ENCODE measurements around the gene MADCAM1.
"Not testable (repeated sequence)": the region's sequence is repeated elsewhere in the genome, so short reads cannot be mapped to it uniquely, and the experiment has no call there.

The MADCAM1 gene

DNA sequence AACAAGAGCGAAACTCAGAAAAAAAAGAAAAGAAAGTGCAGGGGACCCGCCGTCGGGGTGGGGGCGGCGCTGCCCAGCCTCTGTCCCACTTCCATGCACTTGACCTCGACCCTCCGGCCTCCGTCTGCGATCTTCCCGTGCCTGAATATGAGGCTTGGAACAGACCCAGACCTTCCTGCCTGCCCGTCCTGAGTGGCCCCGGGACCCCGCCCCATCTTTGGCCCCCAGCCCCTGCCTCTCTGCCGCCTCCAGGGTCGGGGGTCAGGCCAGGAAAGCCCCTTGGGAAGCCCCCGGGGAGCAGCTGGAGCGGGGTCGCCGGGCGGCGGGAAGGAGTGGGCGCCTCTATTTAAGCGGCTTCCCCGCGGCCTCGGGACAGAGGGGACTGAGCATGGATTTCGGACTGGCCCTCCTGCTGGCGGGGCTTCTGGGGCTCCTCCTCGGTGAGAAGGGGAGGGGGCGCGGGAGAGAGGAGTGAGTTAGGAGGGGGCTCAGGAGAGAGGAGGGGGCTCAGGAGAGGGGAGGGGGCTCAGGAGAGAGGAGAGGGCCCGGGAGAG lies at the start of gene MADCAM1:
TSS of gene MADCAM1 (plus strand) at position 375 of the 554 bp plus-strand sequence. CDS start at position 389, 14 bp downstream.
- Mint-ChIP-seq H3K9me3 (peaks cover 4% of the 10 kb centered on the region), H3K4me1 (ENCODE audit: low read depth) (peaks cover 5% of the 10 kb centered on the region), H3K27me3 (ENCODE audit: low read depth) (peaks cover 28% of the 10 kb centered on the region), H3K4me3 (no peak within 1 kb of the TSS), H3K27ac (no peak within 1 kb of the TSS), H3K36me3 (ENCODE audit: low read depth) (peaks cover 3% of the 10 kb centered on the region)

DNA sequence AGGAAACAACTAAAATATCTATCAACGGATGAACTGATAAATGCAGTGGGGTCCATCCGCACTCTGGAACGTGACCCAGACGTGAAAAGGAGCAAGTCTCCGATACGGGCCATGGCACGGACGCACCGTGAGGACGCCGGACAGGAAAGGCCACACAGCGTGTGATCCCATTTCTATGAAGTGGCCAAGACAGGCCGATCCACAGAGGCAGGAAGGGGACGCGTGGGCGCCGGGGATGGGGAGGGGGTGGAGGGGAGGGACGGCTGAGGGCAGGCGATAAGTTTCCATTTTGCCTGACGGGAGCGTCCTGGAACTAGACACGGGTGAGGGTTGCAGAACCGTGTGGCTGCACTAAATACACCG lies 49.2 kb upstream of the MADCAM1 start:
- no peak overlapping the region for H3K4me3 Mint-ChIP-seq
- H3K27me3 Mint-ChIP-seq (ENCODE audit: low read depth): no peaks in the 10 kb centered on the region
- no peak overlapping the region for H3K27ac Mint-ChIP-seq
- H3K4me1 Mint-ChIP-seq (ENCODE audit: low read depth): no peaks in the 10 kb centered on the region
- no peaks in the 10 kb centered on the region for H3K36me3 Mint-ChIP-seq (ENCODE audit: low read depth)
- peaks cover 7% of the 10 kb centered on the region for H3K9me3 Mint-ChIP-seq

DNA sequence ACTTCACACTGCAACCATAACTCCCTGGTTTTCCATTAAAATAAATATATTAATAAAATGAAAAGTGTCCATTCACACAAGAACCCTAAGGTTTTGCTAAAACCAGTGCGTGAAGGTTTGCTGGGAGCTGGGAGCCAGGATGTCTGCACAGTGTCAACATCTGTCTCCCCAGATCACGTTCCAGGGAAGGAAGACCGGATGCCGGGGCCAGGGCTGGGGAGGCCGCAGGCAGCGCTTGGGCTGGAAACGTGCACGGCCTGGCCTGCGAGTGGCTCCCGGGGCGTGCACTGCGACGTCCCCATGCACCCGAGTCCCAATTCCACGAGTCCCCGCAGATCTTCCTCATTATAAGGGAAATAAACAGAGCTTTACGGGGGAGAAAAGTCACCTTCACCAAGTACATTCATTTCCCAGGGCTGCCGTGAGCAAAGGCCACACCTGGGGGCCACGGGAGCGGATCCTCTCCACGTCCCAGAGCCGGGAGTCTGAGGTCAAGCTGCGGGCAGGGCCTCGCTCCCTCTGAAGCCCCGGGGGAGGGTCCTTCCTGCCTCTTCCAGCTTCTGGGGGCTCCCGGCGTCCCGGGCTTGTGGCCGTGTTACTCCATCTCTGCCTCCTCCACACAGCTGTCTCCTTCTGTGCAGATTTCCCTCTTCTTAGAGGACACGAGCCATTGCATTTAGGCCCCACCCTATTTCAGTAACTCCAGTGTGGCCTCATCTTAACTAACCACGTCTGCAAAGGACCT lies 48.3 kb upstream of the MADCAM1 start:
- Mint-ChIP-seq H3K27ac (no peak overlapping the region), H3K36me3 (ENCODE audit: low read depth) (no peaks in the 10 kb centered on the region), H3K4me3 (no peak overlapping the region), H3K4me1 (ENCODE audit: low read depth) (no peaks in the 10 kb centered on the region), H3K27me3 (ENCODE audit: low read depth) (no peaks in the 10 kb centered on the region), H3K9me3 (peaks cover 5% of the 10 kb centered on the region)

DNA sequence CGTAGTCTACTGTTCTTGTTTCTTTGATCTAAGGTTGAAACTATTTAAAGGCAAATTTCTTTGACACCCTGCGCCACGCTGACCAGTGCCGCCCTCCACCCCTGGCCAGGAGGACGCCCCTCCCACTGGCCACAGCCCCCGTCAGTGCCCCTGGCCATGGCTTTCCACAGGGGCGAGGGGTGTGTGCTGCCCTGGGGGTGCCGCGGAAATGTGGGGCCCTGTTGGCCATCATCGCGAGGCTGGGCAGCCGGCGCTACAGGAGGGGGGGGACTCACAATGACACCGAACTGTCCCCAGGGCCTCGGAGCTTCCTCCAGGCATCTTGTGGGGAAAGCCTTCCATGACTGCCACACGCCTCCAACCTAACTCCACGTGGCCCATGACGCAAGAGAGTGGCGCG lies 46.4 kb upstream of the MADCAM1 start:
- Mint-ChIP-seq H3K4me1 (ENCODE audit: low read depth) (no peaks in the 10 kb centered on the region), H3K9me3 (peaks cover 5% of the 10 kb centered on the region), H3K4me3 (no peak overlapping the region), H3K27me3 (ENCODE audit: low read depth) (no peaks in the 10 kb centered on the region), H3K36me3 (ENCODE audit: low read depth) (no peaks in the 10 kb centered on the region), H3K27ac (no peak overlapping the region)

DNA sequence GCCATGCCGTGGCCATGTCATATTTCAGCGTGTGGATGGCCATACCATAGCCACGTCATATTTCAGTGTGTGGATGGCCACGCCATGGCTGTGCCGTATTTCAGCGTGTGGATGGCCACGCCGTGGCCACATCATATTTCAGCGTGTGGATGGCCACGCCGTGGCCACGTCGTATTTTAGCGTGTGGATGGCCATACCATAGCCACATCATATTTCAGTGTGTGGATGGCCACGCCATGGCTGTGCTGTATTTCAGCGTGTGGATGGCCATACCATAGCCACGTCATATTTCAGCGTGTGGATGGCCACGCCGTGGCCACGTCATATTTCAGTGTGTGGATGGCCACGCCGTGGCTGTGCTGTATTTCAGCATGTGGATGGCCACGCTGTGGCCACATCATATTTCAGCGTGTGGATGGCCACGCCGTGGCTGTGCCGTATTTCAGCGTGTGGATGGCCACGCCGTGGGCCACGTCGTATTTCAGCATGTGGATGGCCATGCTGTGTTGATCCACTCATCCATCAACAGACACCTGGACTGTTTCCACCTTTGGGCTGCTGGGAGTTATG lies 45.3 kb upstream of the MADCAM1 start:
- H3K4me1 Mint-ChIP-seq (ENCODE audit: low read depth); H3K36me3 Mint-ChIP-seq (ENCODE audit: low read depth); H3K9me3 Mint-ChIP-seq; H3K27me3 Mint-ChIP-seq (ENCODE audit: low read depth); H3K27ac Mint-ChIP-seq; H3K4me3 Mint-ChIP-seq: not testable (repeated sequence)

GRCh38 chr19:452829-453228 lies 43.5 kb upstream of the MADCAM1 start:
- no peaks in the 10 kb centered on the region for H3K27me3 Mint-ChIP-seq (ENCODE audit: low read depth)
- no peaks in the 10 kb centered on the region for H3K36me3 Mint-ChIP-seq (ENCODE audit: low read depth)
- peaks cover 5% of the 10 kb centered on the region for H3K9me3 Mint-ChIP-seq
- no peak overlapping the region for H3K4me3 Mint-ChIP-seq
- no peak overlapping the region for H3K27ac Mint-ChIP-seq
- H3K4me1 Mint-ChIP-seq (ENCODE audit: low read depth): no peaks in the 10 kb centered on the region

DNA sequence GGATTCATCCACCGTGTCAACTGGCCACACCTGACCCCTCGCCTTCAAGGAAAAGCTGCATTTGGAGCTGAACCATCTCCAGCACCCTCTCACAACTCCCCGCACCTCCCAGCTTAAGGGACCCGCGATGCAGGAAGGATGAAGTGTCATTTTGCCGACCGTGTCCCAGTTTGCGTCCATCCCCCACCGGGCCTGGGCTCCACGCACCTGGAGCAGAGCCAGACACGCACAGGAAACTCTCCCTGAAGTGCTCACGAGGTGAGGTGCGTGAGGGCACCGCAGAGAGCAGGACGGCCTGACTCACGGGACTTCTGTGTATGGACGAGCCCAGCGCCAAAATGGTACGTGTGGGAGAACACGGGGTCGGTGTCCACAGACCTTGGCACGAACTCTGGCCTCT lies 42.7 kb upstream of the MADCAM1 start:
- no peak overlapping the region for H3K4me3 Mint-ChIP-seq
- H3K27ac Mint-ChIP-seq: no peak overlapping the region
- H3K4me1 Mint-ChIP-seq (ENCODE audit: low read depth): no peaks in the 10 kb centered on the region
- no peaks in the 10 kb centered on the region for H3K36me3 Mint-ChIP-seq (ENCODE audit: low read depth)
- no peaks in the 10 kb centered on the region for H3K27me3 Mint-ChIP-seq (ENCODE audit: low read depth)
- H3K9me3 Mint-ChIP-seq: peaks cover 5% of the 10 kb centered on the region

DNA sequence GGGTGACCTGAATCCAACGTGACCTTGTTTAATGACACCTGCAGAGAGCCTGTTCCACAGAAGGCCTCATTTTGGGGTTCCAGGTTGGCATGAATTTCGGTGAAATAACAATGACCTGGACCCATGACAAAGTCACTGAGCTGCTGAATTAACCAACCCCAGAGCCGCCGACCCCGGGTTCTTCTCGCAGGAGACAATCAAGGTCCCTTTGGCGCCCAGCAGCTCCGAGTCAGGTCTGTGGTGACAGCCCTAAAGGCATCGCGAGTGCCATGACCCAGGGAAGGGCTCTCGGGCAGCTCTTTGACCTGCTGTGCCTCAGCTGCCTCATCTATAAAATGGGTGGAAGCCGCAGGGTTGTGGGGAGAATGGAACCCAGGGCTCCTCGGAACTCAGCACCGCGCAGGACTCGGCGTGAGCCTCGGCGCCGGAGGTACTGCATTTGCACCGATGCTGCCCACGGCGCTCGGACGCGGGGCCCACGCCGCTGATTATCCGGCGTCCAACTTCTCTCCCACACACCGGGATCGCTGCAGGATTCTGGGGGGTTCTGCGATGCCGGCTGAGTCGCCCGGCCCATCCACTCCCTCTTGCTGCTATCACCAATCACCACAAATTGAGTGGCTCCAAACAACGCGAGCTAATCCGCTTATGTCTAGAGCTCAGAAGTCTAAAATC lies 41.1 kb upstream of the MADCAM1 start:
- H3K4me3 Mint-ChIP-seq: no peak overlapping the region
- peaks cover 8% of the 10 kb centered on the region for H3K27me3 Mint-ChIP-seq (ENCODE audit: low read depth)
- peaks cover 5% of the 10 kb centered on the region for H3K9me3 Mint-ChIP-seq
- H3K27ac Mint-ChIP-seq: no peak overlapping the region
- H3K36me3 Mint-ChIP-seq (ENCODE audit: low read depth): no peaks in the 10 kb centered on the region
- H3K4me1 Mint-ChIP-seq (ENCODE audit: low read depth): no peaks in the 10 kb centered on the region

GRCh38 chr19:455851-456546 lies 40.3 kb upstream of the MADCAM1 start:
- H3K4me3 Mint-ChIP-seq: no peak overlapping the region
- H3K27me3 Mint-ChIP-seq (ENCODE audit: low read depth): peaks cover 8% of the 10 kb centered on the region
- no peak overlapping the region for H3K27ac Mint-ChIP-seq

DNA sequence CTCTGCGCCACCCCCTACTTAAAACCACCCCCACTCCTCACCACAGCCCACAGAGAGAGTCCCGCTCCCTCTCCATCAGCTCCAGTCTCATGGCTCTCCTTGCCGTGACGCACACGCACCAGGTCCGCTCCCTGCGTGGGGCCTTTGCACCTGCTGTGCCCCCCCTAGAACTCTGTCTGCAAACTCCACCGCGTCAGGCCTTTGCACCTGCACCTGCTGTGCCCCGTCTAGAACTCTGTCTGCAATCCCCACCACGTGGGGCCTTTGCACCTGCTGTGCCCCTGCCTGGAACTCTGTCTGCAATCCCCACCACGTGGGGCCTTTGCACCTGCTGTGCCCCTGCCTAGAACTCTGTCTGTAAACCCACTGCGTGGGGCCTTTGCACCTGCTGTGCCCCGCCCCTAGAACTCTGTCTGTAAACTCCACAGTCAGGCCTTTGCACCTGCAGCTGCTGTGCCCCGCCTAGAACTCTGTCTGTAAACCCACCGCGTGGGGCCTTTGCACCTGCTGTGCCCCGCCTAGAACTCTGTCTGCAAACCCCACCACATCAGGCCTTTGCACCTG lies 39.7 kb upstream of the MADCAM1 start:
- no peak overlapping the region for H3K27ac Mint-ChIP-seq

More at GRCh38 chr19:455851-456546, 40.3 kb upstream of the MADCAM1 start:
- Mint-ChIP-seq H3K9me3 (no peaks in the 10 kb centered on the region), H3K36me3 (ENCODE audit: low read depth) (no peaks in the 10 kb centered on the region), H3K4me1 (ENCODE audit: low read depth) (no peaks in the 10 kb centered on the region)

DNA sequence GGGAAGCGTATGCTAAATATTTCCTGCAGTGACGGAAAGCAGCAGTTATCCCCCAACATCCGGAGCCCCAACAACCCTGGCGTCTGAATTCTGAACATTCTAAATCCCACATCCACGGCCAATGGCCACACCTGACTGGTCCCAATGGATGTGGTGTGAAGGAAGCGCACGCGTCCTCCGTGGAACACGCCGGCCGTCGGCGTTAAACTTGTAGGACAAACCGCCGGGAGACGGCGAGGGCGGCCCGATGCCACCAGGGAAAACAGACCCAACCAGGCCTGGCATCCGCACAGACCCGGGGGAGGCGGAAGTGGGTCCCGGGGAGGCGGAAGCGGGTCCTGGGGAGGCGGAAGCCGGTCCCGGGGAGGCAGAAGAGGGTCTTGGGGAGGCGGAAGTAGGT lies 38.6 kb upstream of the MADCAM1 start:
- Mint-ChIP-seq H3K4me1 (ENCODE audit: low read depth) (no peaks in the 10 kb centered on the region), H3K9me3 (no peaks in the 10 kb centered on the region), H3K36me3 (ENCODE audit: low read depth) (no peaks in the 10 kb centered on the region), H3K27ac (no peak overlapping the region), H3K27me3 (ENCODE audit: low read depth) (peaks cover 17% of the 10 kb centered on the region), H3K4me3 (no peak overlapping the region)

More for the DNA sequence above, 39.7 kb upstream of the MADCAM1 start:
- Mint-ChIP-seq H3K4me1 (ENCODE audit: low read depth) (no peaks in the 10 kb centered on the region), H3K36me3 (ENCODE audit: low read depth) (no peaks in the 10 kb centered on the region), H3K9me3 (no peaks in the 10 kb centered on the region), H3K27me3 (ENCODE audit: low read depth) (peaks cover 10% of the 10 kb centered on the region), H3K4me3 (no peak overlapping the region)

GRCh38 chr19:458091-459042 lies 37.9 kb upstream of the MADCAM1 start:
- Mint-ChIP-seq H3K27me3 (ENCODE audit: low read depth) (peaks cover 20% of the 10 kb centered on the region), H3K36me3 (ENCODE audit: low read depth) (no peaks in the 10 kb centered on the region), H3K27ac (no peak overlapping the region), H3K4me1 (ENCODE audit: low read depth) (no peaks in the 10 kb centered on the region), H3K9me3 (no peaks in the 10 kb centered on the region), H3K4me3 (no peak overlapping the region)

- no peaks in the 10 kb centered on the region for H3K4me1 Mint-ChIP-seq (ENCODE audit: low read depth)
- peaks cover 20% of the 10 kb centered on the region for H3K27me3 Mint-ChIP-seq (ENCODE audit: low read depth)
- no peaks in the 10 kb centered on the region for H3K9me3 Mint-ChIP-seq
- no peak overlapping the region for H3K27ac Mint-ChIP-seq
- H3K36me3 Mint-ChIP-seq (ENCODE audit: low read depth): no peaks in the 10 kb centered on the region
- H3K4me3 Mint-ChIP-seq: peak overlapping the region; percentile 14
Measured at GRCh38 chr19:459724-460511, 36.4 kb upstream of the MADCAM1 start.
